GM12878 (cell line): ENCODE results near the gene SLTM. TPM values are rescaled to one million over a fixed set of nuclear protein-coding genes. Genes with fewer than 3 reads are reported as not detected.

ENCODE experiments used
- BACH1 ChIP-seq: fragments of 450-650 bp; IDR thresholded peaks from 2 replicates; pipeline ENCODE4 v1.6.1; 2017; ENCODE audit warnings: mild to moderate bottlenecking, borderline replicate concordance
- BCL11A ChIP-seq: IDR thresholded peaks from 2 replicates; pipeline ENCODE4 v1.6.1; 2011; ENCODE audit warnings: low read depth, low read length
- CEBPB ChIP-seq, 2 experiments: fragments of 150-350 bp in 1 of 2; IDR thresholded peaks; 2 replicates each; pipeline ENCODE4 v1.6.1; 2012 to 2014; ENCODE audit warnings: low read depth in 2 of 2, low read length in 2 of 2, borderline replicate concordance in 1 of 2, inconsistent platforms in 1 of 2
- EED ChIP-seq: sonication (generic); IDR thresholded peaks from 2 replicates; pipeline ENCODE4 v1.6.1; 2016; ENCODE audit warnings: antibody characterized with exemption, low read depth
- IKZF2 ChIP-seq, 2 experiments: fragments of 450-650 bp; IDR thresholded peaks; 2 replicates each; pipeline ENCODE4 v1.6.1; 2017; ENCODE audit warnings: mild to moderate bottlenecking in 2 of 2, moderate library complexity in 2 of 2
- MEF2B ChIP-seq: fragments of 450-650 bp; IDR thresholded peaks from 2 replicates; pipeline ENCODE4 v1.6.1; 2018; ENCODE audit warnings: mild to moderate bottlenecking, moderate library complexity; ENCODE audit not compliant: partially characterized antibody, poor library complexity, severe bottlenecking
- NFYB ChIP-seq: IDR thresholded peaks from 2 replicates; pipeline ENCODE4 v1.6.1; 2011; ENCODE audit warnings: low read depth, mild to moderate bottlenecking, low read length, improper control_type of control experiment, moderate library complexity; ENCODE audit not compliant: insufficient read depth
- PAX5 ChIP-seq: IDR thresholded peaks from 2 replicates; pipeline ENCODE4 v1.6.1; 2011; ENCODE audit warnings: low read depth, low read length, borderline replicate concordance
- PAX8 ChIP-seq: fragments of 450-650 bp; IDR thresholded peaks from 2 replicates; pipeline ENCODE4 v1.6.1; 2017; ENCODE audit warnings: mild to moderate bottlenecking, moderate library complexity
- RAD21 ChIP-seq: IDR thresholded peaks from 2 replicates; pipeline ENCODE4 v1.6.1; 2011; ENCODE audit warnings: mild to moderate bottlenecking, low read depth, low read length, moderate library complexity; ENCODE audit not compliant: insufficient read depth
- SRF ChIP-seq, 2 experiments: IDR thresholded peaks; 2 replicates each; pipeline ENCODE4 v1.6.1; 2011; ENCODE audit warnings: low read depth in 2 of 2, low read length in 2 of 2, mild to moderate bottlenecking in 1 of 2, moderate library complexity in 1 of 2
- TAF1 ChIP-seq: IDR thresholded peaks from 2 replicates; pipeline ENCODE4 v1.6.1; 2011; ENCODE audit warnings: mild to moderate bottlenecking, low read depth, low read length, borderline replicate concordance
- TCF7 ChIP-seq: IDR thresholded peaks from 2 replicates; pipeline ENCODE4 v1.6.1; 2014; ENCODE audit warnings: antibody characterized with exemption, borderline replicate concordance
- ZNF207 ChIP-seq: fragments of 450-650 bp; IDR thresholded peaks from 2 replicates; pipeline ENCODE4 v1.6.1; 2014; ENCODE audit warnings: antibody characterized with exemption, mild to moderate bottlenecking, borderline replicate concordance
- ZNF217 ChIP-seq: fragments of 450-650 bp; IDR thresholded peaks from 2 replicates; pipeline ENCODE4 v1.6.1; 2017; ENCODE audit warnings: antibody characterized with exemption, mild to moderate bottlenecking
- ZNF384 ChIP-seq: IDR thresholded peaks from 2 replicates; pipeline ENCODE4 v1.6.1; 2012; ENCODE audit warnings: low read depth, mild to moderate bottlenecking, low read length, improper control_type of control experiment, borderline replicate concordance
- ZSCAN29 ChIP-seq: fragments of 450-650 bp; IDR thresholded peaks from 2 replicates; pipeline ENCODE4 v1.6.1; 2017; ENCODE audit warnings: mild to moderate bottlenecking, moderate library complexity
- polyA plus RNA-seq, 11 experiments: library from polyadenylated mRNA; depleted of rRNA in 4 of 11; unstranded in 6 of 11; stranded (reverse) in 5 of 11; fragments of >200 nt; fragmentation: Nextera tagmentation in 4 of 11; fragmentation: Illumina TruSeq in 1 of 11; extraction: Ambion mirVana in 4 of 11; extraction: Trizol in 1 of 11; gene quantifications; 1 replicate in 1 of 11; 2 replicates in 10 of 11; pipeline versions ENCODE4 v1.2.1 to v1.2.3, GENCODE V29; 2011 to 2016; ENCODE audit warnings: inconsistent platforms in 2 of 11, missing spikeins in 2 of 11, low read depth in 1 of 11
- total RNA-seq, 4 experiments: library from RNA; depleted of rRNA in 3 of 4; stranded (reverse); fragments of >200 nt in 3 of 4; fragmentation: Illumina TruSeq in 1 of 4; extraction: Trizol in 1 of 4; gene quantifications; 2 replicates each; pipeline versions ENCODE4 v1.2.1 to v1.2.3, GENCODE V29; 2013 to 2021
- TF ChIP-seq, protein P1 (sequence below): IDR thresholded peaks from 2 replicates; pipeline ENCODE4 v1.6.1; 2011; ENCODE audit warnings: mild to moderate bottlenecking, low read depth, low read length, moderate library complexity; ENCODE audit not compliant: insufficient replicate concordance
- TF ChIP-seq, protein P2 (sequence below): fragments of 150-350 bp; IDR thresholded peaks from 2 replicates; pipeline ENCODE4 v1.6.1; 2016; ENCODE audit warnings: low read depth, low read length
- TF ChIP-seq, protein P3 (sequence below): fragments of 450-650 bp; IDR thresholded peaks from 2 replicates; pipeline ENCODE4 v1.6.1; 2018; ENCODE audit warnings: mild to moderate bottlenecking, low read depth, moderate library complexity; ENCODE audit not compliant: partially characterized antibody
- TF ChIP-seq, protein P4 (sequence below): fragments of 450-650 bp; IDR thresholded peaks from 2 replicates; pipeline ENCODE4 v1.6.1; 2017; ENCODE audit warnings: borderline replicate concordance

Gene SLTM
- total and polyA plus RNA-seq, 10 of the 15 experiments (the other 5 are each of a cell fraction or from before 2014, with no cell fraction given) = 50.5 to 152 (median 90.9) TPM

DNA sequence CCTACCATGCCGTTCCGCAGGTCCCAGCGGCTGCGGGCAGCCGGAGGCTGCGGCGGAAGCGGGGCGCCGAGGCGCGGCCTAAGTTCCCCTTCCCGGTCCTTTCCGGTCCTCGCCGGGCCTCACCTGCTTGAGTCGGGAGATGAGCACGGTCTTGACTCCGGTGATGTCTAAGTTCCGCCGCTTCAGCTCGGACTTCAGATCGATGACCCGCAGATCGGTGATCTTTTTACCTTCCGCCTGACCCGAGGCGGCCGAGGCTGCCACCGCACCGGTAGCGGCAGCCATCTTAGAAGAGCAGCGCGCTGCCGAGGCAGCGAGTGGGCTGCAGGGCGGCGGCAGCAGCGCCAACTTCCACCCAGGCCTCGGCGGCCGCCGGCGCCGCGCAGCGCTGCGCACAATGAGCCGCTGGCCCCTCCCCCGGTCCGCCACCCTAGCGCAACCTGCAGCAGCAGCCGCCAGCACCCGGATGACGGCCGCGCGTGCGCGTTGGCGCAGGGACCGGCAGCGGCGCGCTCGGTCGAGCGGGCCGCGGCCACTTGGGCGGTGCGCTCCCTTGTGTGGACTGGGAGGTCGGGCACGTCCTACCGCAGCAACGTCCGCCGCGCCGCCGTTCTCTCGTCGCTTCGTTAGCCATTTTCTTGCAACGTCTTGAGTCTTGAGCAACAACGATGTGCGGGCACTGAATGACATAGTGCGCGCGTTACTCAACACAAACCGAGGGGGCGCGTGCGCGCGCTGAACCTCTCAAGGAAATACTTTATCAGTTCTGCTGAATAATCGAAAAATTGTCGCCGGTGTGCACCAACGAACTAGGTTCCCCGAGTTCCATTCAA lies at the start of gene SLTM (continued):
- TF ChIP-seq ZNF384 (no peak), ZNF207 (0 out of 2 replicates have a peak, but pooled peaks have one; percentile 41), PAX5 (peak; percentile 6; the same call in 1 of the 2 replicates), TAF1 (peak; percentile 98), SRF (IDR thresholded peaks at IDR 0.05; ENCODE audit: low read depth in 2 of 2, low read length in 2 of 2) (peak; percentile 16 to 38; a peak in 1 of 4 replicates), EED (no peak), TCF7 (no peak), CEBPB (IDR thresholded peaks at IDR 0.05; ENCODE audit: borderline replicate concordance in 1 of 2, low read depth in 2 of 2, low read length in 2 of 2) (no peak), RAD21 (no peak), BCL11A (no peak), MEF2B (no peak), NFYB (no peak), PAX8 (no peak), ZNF217 (0 out of 2 replicates have a peak, but pooled peaks have one; percentile 40), ZSCAN29 (peak; percentile 15; the same call in 1 of the 2 replicates), BACH1 (peak; percentile 82), IKZF2 (IDR thresholded peaks at IDR 0.05) (no peak)
- TF ChIP-seq, protein P1, sequence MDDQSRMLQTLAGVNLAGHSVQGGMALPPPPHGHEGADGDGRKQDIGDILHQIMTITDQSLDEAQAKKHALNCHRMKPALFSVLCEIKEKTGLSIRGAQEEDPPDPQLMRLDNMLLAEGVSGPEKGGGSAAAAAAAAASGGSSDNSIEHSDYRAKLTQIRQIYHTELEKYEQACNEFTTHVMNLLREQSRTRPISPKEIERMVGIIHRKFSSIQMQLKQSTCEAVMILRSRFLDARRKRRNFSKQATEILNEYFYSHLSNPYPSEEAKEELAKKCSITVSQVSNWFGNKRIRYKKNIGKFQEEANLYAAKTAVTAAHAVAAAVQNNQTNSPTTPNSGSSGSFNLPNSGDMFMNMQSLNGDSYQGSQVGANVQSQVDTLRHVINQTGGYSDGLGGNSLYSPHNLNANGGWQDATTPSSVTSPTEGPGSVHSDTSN = no peak
- TF ChIP-seq, protein P2, sequence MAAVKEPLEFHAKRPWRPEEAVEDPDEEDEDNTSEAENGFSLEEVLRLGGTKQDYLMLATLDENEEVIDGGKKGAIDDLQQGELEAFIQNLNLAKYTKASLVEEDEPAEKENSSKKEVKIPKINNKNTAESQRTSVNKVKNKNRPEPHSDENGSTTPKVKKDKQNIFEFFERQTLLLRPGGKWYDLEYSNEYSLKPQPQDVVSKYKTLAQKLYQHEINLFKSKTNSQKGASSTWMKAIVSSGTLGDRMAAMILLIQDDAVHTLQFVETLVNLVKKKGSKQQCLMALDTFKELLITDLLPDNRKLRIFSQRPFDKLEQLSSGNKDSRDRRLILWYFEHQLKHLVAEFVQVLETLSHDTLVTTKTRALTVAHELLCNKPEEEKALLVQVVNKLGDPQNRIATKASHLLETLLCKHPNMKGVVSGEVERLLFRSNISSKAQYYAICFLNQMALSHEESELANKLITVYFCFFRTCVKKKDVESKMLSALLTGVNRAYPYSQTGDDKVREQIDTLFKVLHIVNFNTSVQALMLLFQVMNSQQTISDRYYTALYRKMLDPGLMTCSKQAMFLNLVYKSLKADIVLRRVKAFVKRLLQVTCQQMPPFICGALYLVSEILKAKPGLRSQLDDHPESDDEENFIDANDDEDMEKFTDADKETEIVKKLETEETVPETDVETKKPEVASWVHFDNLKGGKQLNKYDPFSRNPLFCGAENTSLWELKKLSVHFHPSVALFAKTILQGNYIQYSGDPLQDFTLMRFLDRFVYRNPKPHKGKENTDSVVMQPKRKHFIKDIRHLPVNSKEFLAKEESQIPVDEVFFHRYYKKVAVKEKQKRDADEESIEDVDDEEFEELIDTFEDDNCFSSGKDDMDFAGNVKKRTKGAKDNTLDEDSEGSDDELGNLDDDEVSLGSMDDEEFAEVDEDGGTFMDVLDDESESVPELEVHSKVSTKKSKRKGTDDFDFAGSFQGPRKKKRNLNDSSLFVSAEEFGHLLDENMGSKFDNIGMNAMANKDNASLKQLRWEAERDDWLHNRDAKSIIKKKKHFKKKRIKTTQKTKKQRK = no peak
- TF ChIP-seq, protein P3, sequence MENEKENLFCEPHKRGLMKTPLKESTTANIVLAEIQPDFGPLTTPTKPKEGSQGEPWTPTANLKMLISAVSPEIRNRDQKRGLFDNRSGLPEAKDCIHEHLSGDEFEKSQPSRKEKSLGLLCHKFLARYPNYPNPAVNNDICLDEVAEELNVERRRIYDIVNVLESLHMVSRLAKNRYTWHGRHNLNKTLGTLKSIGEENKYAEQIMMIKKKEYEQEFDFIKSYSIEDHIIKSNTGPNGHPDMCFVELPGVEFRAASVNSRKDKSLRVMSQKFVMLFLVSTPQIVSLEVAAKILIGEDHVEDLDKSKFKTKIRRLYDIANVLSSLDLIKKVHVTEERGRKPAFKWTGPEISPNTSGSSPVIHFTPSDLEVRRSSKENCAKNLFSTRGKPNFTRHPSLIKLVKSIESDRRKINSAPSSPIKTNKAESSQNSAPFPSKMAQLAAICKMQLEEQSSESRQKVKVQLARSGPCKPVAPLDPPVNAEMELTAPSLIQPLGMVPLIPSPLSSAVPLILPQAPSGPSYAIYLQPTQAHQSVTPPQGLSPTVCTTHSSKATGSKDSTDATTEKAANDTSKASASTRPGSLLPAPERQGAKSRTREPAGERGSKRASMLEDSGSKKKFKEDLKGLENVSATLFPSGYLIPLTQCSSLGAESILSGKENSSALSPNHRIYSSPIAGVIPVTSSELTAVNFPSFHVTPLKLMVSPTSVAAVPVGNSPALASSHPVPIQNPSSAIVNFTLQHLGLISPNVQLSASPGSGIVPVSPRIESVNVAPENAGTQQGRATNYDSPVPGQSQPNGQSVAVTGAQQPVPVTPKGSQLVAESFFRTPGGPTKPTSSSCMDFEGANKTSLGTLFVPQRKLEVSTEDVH = no peak
- TF ChIP-seq, protein P4, sequence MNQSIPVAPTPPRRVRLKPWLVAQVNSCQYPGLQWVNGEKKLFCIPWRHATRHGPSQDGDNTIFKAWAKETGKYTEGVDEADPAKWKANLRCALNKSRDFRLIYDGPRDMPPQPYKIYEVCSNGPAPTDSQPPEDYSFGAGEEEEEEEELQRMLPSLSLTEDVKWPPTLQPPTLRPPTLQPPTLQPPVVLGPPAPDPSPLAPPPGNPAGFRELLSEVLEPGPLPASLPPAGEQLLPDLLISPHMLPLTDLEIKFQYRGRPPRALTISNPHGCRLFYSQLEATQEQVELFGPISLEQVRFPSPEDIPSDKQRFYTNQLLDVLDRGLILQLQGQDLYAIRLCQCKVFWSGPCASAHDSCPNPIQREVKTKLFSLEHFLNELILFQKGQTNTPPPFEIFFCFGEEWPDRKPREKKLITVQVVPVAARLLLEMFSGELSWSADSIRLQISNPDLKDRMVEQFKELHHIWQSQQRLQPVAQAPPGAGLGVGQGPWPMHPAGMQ = no peak
